Activated naive CD4-positive, alpha-beta T cell treated with anti-CD3 and anti-CD28 coated beads, Interleukin-2, amount 50 U/mL, for 16 hours (primary cell): ENCODE data around the gene FAM20C.

Source experiments
- DNase-seq: peaks from one replicate; pipeline ENCODE4 v3.0.0-alpha.2; 2020

Gene FAM20C

DNA sequence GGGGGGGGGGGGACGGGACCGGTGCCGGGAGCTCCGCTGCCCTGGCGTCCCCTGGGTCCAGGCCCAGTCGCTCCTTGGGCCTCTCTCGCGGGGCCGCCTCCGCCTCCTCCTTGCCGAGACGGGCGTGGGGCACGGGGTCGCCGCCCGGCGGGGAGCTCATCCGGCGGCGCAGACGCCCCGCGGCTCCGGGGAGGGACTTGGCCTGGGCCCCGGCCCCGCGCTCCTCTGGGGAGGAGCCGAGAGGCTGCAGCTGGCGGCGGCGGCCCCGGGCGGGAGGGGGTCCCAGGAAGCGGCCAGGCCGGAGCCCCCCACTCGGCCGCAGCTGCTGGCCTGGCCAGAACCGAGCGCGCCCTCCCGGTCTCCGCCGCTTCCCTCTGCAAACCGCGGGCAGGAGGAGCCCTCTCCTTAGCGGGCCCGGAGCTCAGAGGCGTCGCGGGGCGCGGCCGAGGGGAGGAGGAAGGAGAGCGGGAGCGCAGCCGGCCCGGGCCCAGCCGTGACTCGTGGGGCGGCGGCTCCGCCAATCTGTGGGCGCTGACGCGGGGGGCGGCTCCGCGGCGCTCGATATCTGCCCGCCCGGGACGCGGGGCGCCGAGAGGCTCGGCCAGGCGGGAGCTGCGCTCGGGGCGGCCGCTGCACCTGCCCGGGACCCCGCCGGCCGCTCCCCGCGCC is at the start of gene FAM20C:
FAM20C (plus strand) TSS at position 591 of the 669 bp plus-strand sequence. CDS start 629 bp downstream, outside the sequence.
- peak; percentile 56 for DNase-seq

DNA sequence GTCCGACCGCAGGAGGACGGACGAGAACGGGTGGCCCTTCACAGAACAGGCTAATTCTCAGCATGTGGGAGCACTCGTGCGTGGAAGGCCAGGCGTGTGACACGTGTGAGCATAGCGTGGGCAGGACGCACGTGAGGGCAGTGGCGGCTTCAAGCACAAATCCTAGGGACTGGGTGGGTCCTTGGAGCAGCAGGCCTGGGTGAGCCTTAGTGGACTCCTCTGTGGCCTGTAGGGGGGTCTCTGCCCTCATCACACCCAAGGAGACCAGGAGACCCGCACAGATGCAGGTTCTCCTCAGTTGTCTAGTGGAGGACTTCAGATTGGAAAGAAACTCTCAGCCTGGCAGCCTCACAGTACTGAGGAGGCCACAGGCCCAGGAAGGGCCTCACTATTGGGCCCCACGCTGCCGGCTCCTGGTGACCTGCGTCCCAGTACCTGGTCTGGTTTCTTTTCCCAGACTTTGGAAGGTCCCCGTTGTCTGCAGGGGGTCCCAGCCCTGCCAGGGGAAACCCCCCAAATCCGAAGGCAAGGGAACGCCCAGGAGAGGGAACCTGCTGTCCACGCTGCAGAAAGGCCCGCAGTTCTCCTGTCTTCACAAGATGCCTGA is 49.1 kb upstream of the FAM20C start:
- no peak for DNase-seq

GRCh38 chr7:143811-144453 is 48.4 kb upstream of the FAM20C start:
- DNase-seq = no peak

GRCh38 chr7:144454-144826 is 47.9 kb upstream of the FAM20C start:
- DNase-seq = no peak

- no peak for DNase-seq
These were observed 46.5 kb upstream of the FAM20C start for GRCh38 chr7:145863-146262.

DNA sequence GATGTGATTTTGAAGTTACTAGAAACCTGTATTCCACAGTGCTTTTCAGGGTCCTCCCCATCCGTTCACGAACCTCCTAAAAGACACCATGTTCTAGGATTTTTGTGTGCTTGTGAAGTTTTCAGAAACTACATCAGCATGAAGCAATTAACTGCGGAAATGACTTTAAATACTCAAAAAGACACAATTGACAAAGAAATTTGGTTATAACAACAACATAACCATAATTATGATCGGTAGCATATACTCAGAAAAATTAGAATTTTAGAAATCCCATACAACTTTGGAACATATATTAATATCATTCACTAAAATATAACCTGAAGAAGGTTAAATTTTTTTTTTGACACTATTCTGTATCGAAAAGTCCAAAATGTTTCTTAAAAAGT is 43.8 kb upstream of the FAM20C start:
- no peak for DNase-seq

DNA sequence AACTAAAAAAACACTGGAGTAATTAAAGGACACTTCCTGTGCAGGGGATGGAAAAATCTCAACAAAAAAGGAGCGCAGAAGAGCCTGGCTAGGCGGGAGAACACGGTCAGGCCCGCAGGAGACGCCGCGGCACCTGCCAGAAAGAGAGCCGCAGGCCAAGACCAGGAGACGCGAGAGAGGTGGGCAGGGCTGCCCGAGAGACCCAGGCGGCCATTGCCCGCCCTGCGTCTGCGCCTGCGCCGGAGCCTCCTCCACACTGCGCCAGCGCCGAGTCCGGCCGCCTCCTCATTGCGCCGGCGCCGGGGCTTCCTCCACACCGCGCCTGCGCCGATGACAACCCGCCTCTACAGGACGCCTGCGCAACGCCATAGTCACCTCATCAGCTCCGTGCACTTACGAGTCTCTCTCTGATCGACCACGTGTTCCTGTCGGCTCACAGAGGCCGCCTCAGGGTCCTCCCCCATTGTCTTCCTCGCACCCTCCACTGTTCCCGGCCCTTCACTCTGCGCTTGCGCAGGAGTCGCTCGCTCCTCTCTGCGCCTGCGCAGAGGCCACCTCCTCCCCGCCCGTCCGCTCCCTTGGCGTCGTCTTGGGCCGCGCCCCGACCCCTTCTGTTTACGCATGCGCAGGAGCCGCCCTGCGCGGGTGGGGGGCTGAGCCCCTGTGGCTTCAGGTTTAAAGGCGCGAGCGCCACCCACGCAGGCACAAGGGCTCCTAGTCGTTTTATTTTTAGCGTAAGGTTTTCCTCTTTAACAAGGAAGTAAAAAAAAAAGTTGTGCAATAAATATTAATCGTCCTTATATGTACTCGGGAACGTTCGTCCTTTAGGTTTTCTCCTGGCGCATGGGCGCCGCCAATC is 43.2 kb upstream of the FAM20C start:
- DNase-seq = peak; percentile 97

- peak; percentile 43 for DNase-seq
These were observed 42.4 kb upstream of the FAM20C start for GRCh38 chr7:149791-150636.

DNA sequence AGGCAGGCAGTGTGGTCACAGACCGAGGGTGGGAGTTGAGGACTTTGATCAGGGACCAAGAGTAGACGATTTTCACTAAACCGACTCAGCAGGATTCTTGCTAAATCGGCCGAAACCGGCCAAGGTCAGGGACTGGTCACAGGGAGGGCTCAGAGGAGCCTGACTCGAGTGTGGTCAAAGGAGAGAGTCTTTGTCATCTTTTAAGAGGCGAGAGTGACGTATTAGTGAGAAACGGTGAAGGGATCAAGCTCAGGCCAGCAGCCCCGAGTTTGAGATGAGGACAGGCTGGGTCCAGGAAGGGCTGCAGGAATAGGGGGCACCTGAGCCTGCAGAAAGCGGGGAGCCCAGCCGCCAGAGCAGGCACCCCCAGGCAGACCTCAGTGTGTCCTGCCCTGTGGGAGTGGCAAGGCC is 41.6 kb upstream of the FAM20C start:
- DNase-seq = no peak

DNA sequence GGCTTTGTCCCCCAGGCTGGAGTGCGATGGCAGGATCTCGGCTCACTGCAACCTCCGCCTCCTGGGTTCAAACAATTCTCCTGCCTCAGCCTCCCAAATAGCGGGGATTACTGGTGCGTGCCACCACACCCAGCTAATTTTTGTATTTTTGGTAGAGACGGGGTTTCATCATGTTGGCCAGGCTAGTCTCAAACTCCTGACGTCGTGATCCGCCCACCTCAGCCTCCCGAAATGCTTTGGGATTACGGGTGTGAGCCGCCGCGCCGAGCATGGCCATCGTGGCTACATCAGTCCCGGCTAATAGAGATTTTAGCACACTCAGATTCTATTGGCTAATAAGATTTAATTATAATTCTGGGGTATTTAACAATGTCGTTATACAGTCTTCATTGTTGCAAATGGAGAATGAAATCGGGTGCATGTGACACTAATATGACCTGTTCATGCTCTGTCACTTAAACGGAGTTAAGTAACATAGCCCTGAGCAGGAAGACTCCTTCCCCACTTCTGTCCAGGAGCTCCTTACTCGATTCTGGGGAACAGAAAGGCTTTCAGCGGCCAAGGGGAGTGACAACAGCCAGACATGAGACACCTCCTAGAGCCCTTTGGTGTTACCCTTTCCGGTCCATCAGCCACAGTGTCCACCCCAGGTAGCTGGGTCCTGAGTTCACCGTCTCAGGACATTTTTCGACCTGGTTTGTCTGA is 40.9 kb upstream of the FAM20C start:
- DNase-seq = no peak

DNA sequence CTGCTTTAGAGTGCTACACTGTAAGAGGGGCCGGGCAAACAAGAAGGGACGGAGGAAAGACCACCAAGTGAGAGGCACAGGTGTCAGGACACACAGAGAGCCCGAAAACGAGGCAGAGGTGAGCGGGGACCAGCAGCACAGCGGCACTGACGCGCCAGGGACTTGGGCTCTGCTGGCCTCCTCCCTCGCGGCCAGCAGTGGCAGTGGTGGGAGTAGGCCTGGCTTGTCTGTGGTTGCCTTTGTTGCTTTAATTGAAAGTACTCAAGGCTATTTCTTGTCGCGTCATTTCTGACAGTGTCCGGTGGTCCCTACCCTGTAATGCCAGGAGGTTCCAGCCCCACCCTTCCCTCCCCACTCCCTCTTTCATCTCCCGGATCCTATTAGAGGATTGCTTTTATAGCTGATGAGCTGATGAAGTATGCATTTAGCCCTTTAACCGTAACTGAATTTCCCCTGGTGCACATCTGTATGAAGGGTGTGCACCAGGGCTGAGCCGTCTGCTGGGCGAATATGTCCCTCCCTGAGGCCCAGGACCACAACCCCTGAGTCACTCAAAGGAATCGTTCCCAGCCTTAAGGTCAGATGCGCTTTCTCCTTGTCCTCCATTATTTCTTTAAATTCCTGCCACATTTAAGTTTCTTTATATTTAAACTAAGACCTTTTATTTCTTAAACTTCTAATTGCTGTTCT is 39.5 kb upstream of the FAM20C start:
- DNase-seq = no peak

GRCh38 chr7:153604-154003 is 38.8 kb upstream of the FAM20C start:
- no peak for DNase-seq

DNA sequence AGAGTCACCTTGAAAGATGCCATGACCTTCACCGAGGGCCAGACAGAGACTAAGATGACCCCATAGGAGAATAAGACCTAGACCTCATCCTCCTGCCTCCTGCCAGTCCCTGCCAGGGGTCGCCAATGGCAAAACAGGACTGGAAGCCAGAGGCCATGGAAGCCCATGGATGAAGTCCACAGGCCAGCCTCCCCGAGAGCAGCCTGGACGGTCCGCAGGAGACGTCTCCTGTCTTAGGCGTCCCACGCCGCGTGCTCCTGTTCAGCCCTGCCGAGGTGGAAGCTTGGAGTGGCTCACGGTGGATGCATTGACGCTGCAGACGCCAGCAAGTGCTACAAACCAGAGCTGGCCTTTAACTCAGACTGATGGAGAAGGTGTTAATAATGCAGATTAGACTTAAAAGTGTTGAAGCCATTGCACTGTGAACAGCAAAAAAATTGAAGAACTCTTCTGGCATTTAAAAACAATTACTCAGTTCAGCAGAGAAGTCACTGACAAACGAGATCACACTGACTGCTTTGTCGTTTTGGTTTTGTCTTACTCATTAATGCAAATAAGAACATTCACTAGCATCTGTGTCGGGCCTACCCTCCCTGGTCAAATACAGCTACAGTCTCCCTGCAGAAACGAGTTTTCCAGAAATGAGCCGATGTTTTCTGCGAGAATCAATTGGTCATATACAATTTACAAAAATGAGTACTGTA is 38.1 kb upstream of the FAM20C start:
- no peak for DNase-seq

- DNase-seq = no peak
These were observed 36.9 kb upstream of the FAM20C start for GRCh38 chr7:155469-155900.

GRCh38 chr7:156111-157007 is 36.0 kb upstream of the FAM20C start:
- DNase-seq = no peak

GRCh38 chr7:157008-157310 is 35.4 kb upstream of the FAM20C start:
- DNase-seq = no peak

GRCh38 chr7:157771-158625 is 34.4 kb upstream of the FAM20C start:
- no peak for DNase-seq

DNA sequence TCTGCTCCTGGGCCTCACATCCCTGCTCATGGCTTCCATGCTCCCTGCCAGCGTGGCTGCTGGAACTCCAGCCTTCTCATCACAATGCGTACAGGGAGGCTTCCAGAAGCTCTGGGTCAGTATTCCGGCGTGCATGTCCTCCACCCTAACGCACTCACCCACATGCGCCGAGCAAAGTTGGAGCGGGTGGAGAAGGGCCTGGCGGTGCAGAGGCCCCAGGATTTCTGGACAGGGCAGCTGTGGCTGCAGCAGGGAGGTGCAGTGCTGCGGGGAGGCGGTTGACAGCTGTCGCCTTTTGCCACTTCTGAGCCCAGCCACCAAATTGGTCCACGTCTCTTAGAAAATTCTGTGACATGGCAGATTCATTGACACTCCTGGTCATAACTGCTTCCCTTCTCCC is 33.6 kb upstream of the FAM20C start:
- no peak for DNase-seq
